Right atrium auricular region (tissue), 2 donors: ENCODE measurements around the gene GPRC5B. TPM values are rescaled to one million over a fixed set of nuclear protein-coding genes. Genes with fewer than 3 reads are reported as not detected.
A peak's percentile ranks its signal among the peaks of the same experiment; 100 is the strongest.

Experiments used
- DNase-seq: peaks from one replicate; pipeline ENCODE4 v3.0.0-alpha.2; 2019; ENCODE audit warnings: low spot score
- H3K27ac ChIP-seq, 2 donors: fragments of 200-600 bp; sonication (generic); 1 replicate in 1 of 2; 2 replicates in 1 of 2; pipeline ENCODE4 v1.5.1; 2016 to 2019
- H3K27me3 ChIP-seq, 2 donors: fragments of 200-600 bp; sonication (generic); one replicate each; pipeline versions ENCODE4 v1.5.1 to v1.6.0; 2017 to 2019
- H3K36me3 ChIP-seq: fragments of 200-600 bp; sonication (generic); one replicate; pipeline ENCODE4 v1.5.1; 2016
- H3K4me1 ChIP-seq, 2 donors: fragments of 200-600 bp; sonication (generic); one replicate each; pipeline versions ENCODE4 v1.5.1 to v1.6.0; 2017 to 2019
- H3K4me3 ChIP-seq, 2 donors: fragments of 200-600 bp; sonication (generic); 1 replicate in 1 of 2; 2 replicates in 1 of 2; pipeline ENCODE4 v1.5.1; 2017 to 2019; ENCODE audit warnings: mild to moderate bottlenecking in 1 of 2, moderate library complexity in 1 of 2
- H3K9me3 ChIP-seq, 2 donors: fragments of 200-600 bp; sonication (generic); one replicate each; pipeline ENCODE4 v1.5.1; 2019
- total RNA-seq, 2 donors: library from RNA; depleted of rRNA; stranded (reverse); fragments of >200 nt; gene quantifications; one replicate each; pipeline ENCODE4 v1.1.0, GENCODE V29; 2016
- TF ChIP-seq, protein P1 (sequence below), 2 donors: fragments of 200-600 bp; sonication (generic); IDR thresholded peaks; one replicate each; pipeline ENCODE4 v1.5.1; 2019; ENCODE audit warnings: antibody characterized with exemption in 2 of 2

The GPRC5B gene
- total RNA-seq, 2 donors from 2014 or later = 39.4 to 40.0 TPM

DNA sequence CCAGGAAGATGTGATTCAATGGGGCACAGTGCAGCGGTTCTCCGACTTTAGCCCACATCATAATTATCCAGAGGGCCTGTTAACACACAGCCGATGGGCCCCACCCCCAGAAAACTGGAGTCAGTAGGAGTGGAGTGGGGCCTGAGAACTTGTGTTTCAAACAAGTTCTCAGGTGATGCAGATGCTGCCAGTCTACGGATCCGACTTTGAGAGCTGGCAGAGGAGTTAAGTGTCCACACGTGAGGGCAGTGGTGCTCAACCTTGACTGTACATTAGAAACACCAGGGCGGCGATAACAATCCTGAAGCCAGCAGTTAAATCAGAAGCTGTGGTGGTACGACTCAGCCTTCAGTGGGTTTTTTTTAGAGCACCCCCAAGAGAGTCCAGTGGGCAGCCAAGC, 75.0 kb downstream of the GPRC5B start:
- no peak overlapping the region for H3K27ac ChIP-seq
- no peak for DNase-seq
- H3K27me3 ChIP-seq = no peaks in the 10 kb centered on the region

DNA sequence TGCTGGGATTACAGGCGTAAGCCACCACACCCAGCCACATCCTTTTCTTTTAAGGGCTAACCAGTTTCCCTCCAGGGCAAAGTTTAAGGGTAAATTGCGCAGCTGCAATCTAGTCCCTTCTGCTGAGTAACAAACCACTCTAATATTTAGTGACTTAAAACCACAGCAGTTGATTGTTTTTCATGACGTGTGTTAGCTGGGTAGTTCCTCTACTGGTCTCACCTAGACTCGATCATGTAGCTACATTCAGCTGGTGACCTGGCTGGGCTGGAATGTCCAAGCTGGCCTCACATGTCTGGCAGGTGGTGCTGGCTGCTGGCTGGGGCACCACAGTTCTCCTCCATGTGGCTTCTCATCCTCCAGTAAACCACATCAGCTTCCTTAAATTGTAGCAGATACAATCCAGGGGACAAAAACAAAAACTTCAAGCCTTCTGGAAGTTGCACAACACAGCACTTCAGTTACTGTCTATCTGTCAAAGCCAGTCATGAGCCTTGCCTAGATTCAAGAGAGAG, 75.5 kb downstream of the GPRC5B start:
- Histone ChIP-seq H3K4me3 (no peak overlapping the region), H3K27me3 (no peaks in the 10 kb centered on the region), H3K4me1 (peaks cover 0 to 26% of the 10 kb centered on the region in 2 donors), H3K36me3 (no peaks in the 10 kb centered on the region), H3K27ac (peak overlapping the region; percentile 64 to 71), H3K9me3 (peaks cover 0 to 15% of the 10 kb centered on the region in 2 donors)
- TF ChIP-seq, protein P1, sequence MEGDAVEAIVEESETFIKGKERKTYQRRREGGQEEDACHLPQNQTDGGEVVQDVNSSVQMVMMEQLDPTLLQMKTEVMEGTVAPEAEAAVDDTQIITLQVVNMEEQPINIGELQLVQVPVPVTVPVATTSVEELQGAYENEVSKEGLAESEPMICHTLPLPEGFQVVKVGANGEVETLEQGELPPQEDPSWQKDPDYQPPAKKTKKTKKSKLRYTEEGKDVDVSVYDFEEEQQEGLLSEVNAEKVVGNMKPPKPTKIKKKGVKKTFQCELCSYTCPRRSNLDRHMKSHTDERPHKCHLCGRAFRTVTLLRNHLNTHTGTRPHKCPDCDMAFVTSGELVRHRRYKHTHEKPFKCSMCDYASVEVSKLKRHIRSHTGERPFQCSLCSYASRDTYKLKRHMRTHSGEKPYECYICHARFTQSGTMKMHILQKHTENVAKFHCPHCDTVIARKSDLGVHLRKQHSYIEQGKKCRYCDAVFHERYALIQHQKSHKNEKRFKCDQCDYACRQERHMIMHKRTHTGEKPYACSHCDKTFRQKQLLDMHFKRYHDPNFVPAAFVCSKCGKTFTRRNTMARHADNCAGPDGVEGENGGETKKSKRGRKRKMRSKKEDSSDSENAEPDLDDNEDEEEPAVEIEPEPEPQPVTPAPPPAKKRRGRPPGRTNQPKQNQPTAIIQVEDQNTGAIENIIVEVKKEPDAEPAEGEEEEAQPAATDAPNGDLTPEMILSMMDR (IDR thresholded peaks at IDR 0.05) = no peak
- no peak for DNase-seq

More for the DNA sequence above, 75.0 kb downstream of the GPRC5B start:
- Histone ChIP-seq H3K36me3 (no peaks in the 10 kb centered on the region), H3K4me1 (peaks cover 0 to 22% of the 10 kb centered on the region in 2 donors), H3K4me3 (no peak overlapping the region), H3K9me3 (peaks cover 0 to 15% of the 10 kb centered on the region in 2 donors)
- TF ChIP-seq, protein P1 (IDR thresholded peaks at IDR 0.05) = no peak

DNA sequence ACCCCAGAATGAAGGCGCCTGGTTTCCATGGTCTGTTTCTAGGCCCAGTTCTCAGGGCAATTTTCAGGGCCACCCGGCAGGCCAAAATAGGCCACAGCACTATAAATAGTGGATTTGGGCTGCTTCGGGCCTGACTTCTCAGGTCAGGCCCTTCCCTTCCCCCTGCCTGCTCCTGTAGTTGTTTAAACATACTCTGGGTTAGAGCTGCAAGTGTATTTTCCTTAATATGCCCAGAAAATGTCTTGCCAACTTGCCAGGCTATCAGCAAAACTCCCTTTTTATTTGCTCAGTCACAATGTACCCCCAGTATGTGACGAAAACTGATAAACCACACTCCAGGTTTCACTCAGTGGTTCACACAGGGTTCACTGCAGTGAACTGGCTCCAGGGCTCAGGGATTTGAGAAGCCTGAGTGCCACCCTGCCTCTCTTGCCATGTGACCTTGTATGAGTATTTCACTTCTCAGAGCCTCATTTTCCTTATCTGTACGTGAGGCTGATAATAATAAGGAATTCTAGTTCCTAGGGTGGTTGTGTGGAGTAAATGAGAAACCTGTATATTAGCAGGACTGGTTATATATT, 76.5 kb downstream of the GPRC5B start:
- Histone ChIP-seq H3K4me3 (no peak overlapping the region), H3K4me1 (peaks cover 0 to 29% of the 10 kb centered on the region in 2 donors), H3K27ac (peak overlapping the region; percentile 64 to 71), H3K27me3 (no peaks in the 10 kb centered on the region), H3K36me3 (no peaks in the 10 kb centered on the region), H3K9me3 (peaks cover 0 to 14% of the 10 kb centered on the region in 2 donors)
- TF ChIP-seq, protein P1 (IDR thresholded peaks at IDR 0.05) = no peak
- no peak for DNase-seq

Other genes starting within 250 kb of the GPRC5B start
- gene KNOP1, start 166.6 kb downstream of the GPRC5B start, total RNA-seq = 1 to 10 TPM; 4.1 to 5.4 TPM
- 10 to 100 TPM in 1 of 2 donors, 1 to 10 TPM in 1; 7.5 to 14.4 TPM for gene IQCK, start 166.6 kb downstream of the GPRC5B start, total RNA-seq
- gene GPR139, start 189.0 kb upstream of the GPRC5B start, total RNA-seq = not detected